Ovary (tissue), 3 donors: ENCODE data around the gene CCT8L2.
"Not testable (repeated sequence)": the region's sequence is repeated elsewhere in the genome, so short reads cannot be mapped to it uniquely, and the experiment has no call there.

Experiments used
- EP300 ChIP-seq: sonication (generic); formaldehyde crosslinking; IDR thresholded peaks from one replicate; pipeline ENCODE4 v1.6.1; 2017; ENCODE audit warnings: antibody characterized with exemption
- POLR2A ChIP-seq: fragments of 450-650 bp; IDR thresholded peaks from one replicate; pipeline ENCODE4 v1.6.1; 2017; ENCODE audit warnings: antibody characterized with exemption, mild to moderate bottlenecking, moderate library complexity
- TF ChIP-seq, protein P1 (sequence below), 3 donors: fragments of 450-650 bp in 2 of 3; fragments of 200-600 bp in 1 of 3; IDR thresholded peaks; one replicate each; pipeline versions ENCODE4 v1.5.1 to v1.8.0; 2016 to 2022; ENCODE audit warnings: antibody characterized with exemption in 3 of 3, mild to moderate bottlenecking in 1 of 3
- donor health status: DM: no; HTN: no; CAD: no.

DNA sequence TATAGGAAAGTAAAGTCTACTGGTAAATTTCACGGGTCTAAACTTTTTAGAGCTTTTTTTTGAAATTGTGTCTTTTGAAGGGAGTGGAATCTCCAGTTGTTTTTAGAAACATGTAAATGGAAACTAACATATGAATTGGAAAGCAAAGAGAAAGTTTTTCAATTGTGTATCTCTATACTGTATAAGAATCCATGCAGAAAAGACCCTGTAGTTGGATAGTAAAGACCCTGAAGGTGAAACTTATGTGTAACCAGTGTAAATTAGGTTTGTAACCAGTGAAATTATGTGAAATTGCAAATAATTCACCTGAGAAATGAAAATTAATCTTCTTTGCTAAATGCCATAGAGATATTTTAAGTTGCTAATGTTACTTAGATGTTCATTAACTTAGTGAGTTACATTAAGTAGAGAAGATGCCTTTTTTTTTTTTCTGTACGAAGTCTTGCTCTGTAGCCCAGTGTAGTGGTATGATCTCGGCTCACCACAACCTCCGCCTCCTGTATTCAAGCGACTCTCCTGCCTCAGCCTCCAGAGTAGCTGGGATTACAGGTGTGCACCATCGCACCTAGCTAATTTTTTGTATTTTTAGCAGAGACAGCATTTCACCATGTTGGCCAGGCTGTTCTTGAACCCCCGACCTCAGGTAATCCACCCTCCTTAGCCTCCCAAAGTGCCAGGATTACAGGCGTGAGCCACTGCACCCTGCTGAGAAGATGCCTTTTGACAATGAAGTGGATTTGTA, 11.8 kb upstream of the CCT8L2 start:
- TF ChIP-seq, protein P1, sequence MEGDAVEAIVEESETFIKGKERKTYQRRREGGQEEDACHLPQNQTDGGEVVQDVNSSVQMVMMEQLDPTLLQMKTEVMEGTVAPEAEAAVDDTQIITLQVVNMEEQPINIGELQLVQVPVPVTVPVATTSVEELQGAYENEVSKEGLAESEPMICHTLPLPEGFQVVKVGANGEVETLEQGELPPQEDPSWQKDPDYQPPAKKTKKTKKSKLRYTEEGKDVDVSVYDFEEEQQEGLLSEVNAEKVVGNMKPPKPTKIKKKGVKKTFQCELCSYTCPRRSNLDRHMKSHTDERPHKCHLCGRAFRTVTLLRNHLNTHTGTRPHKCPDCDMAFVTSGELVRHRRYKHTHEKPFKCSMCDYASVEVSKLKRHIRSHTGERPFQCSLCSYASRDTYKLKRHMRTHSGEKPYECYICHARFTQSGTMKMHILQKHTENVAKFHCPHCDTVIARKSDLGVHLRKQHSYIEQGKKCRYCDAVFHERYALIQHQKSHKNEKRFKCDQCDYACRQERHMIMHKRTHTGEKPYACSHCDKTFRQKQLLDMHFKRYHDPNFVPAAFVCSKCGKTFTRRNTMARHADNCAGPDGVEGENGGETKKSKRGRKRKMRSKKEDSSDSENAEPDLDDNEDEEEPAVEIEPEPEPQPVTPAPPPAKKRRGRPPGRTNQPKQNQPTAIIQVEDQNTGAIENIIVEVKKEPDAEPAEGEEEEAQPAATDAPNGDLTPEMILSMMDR (IDR thresholded peaks at IDR 0.05): not testable (repeated sequence)
- TF ChIP-seq POLR2A, EP300: not testable (repeated sequence)
